HG02981 (cell line): Measurements from ENCODE around the gene FSTL4.

Experiments
- ATAC-seq: cut with Tn5 transposase; IDR thresholded peaks from one replicate; pipeline ENCODE4 v1.9.1; 2021; ENCODE audit warnings: mild to moderate bottlenecking, moderate library complexity; ENCODE audit not compliant: unreplicated experiment

Gene FSTL4

GRCh38 chr5:133155326-133155969 is 456.9 kb downstream of the FSTL4 start:
- no peak for ATAC-seq

GRCh38 chr5:133154274-133155075 is 457.9 kb downstream of the FSTL4 start:
- no peak for ATAC-seq

- no peak for ATAC-seq
Measured at GRCh38 chr5:133150909-133151544, 461.3 kb downstream of the FSTL4 start.

GRCh38 chr5:133149345-133149744 is 463.0 kb downstream of the FSTL4 start:
- ATAC-seq = no peak

- no peak for ATAC-seq
Measured at GRCh38 chr5:133147815-133148567, 464.4 kb downstream of the FSTL4 start.

GRCh38 chr5:133147411-133147810 is 464.9 kb downstream of the FSTL4 start:
- no peak for ATAC-seq
